HG03571 (cell line): ENCODE results near the gene CFAP65.

Source experiments
- ATAC-seq: cut with Tn5 transposase; IDR thresholded peaks from one replicate; pipeline ENCODE4 v1.9.1; 2021; ENCODE audit not compliant: unreplicated experiment

CFAP65 gene

GRCh38 chr2:218979846-218980734 is 61.2 kb downstream of the CFAP65 start:
- ATAC-seq, result peak; percentile 87

- ATAC-seq, result no peak
Observed at GRCh38 chr2:218975060-218975777, 66.1 kb downstream of the CFAP65 start.

GRCh38 chr2:218970894-218971293 is 70.4 kb downstream of the CFAP65 start:
- no peak for ATAC-seq

- ATAC-seq, result no peak
Observed at GRCh38 chr2:218964041-218964771, 77.1 kb downstream of the CFAP65 start.

GRCh38 chr2:218963601-218964000 is 77.7 kb downstream of the CFAP65 start:
- ATAC-seq, result no peak

GRCh38 chr2:218962859-218963492 is 78.3 kb downstream of the CFAP65 start:
- no peak for ATAC-seq

- no peak for ATAC-seq
Observed at GRCh38 chr2:218961651-218962570, 79.4 kb downstream of the CFAP65 start.

- no peak for ATAC-seq
Observed at GRCh38 chr2:218961229-218961628, 80.1 kb downstream of the CFAP65 start.

GRCh38 chr2:218960309-218961165 is 80.8 kb downstream of the CFAP65 start:
- ATAC-seq, result no peak

GRCh38 chr2:218959761-218960308 is 81.5 kb downstream of the CFAP65 start:
- ATAC-seq, result no peak

GRCh38 chr2:218959141-218959731 is 82.1 kb downstream of the CFAP65 start, which contains the start of gene CDK5R2:
Gene CDK5R2, plus strand, starts transcription at chr2:218959666. Its CDS starts 155 bp downstream, at chr2:218959821.
- peak; percentile 91 for ATAC-seq

GRCh38 chr2:218958276-218958675 is 83.0 kb downstream of the CFAP65 start:
- no peak for ATAC-seq

- no peak for ATAC-seq
Observed at GRCh38 chr2:218957671-218958070, 83.6 kb downstream of the CFAP65 start.

- no peak for ATAC-seq
Observed at GRCh38 chr2:218956039-218956438, 85.3 kb downstream of the CFAP65 start.

- no peak for ATAC-seq
Observed at GRCh38 chr2:218954541-218955300, 86.6 kb downstream of the CFAP65 start.

GRCh38 chr2:218953366-218953954 is 87.9 kb downstream of the CFAP65 start:
- ATAC-seq, result no peak
